H1 (cell line): ENCODE measurements around the gene SPIRE2. TPM values are rescaled to one million over a fixed set of nuclear protein-coding genes. Genes with fewer than 3 reads are reported as not detected.

Experiments used
- CTCF ChIA-PET: fragments of 300-600 bp; sonication (Branson Sonifier 250); formaldehyde crosslinking; loops from one replicate; lab custom pipeline; 2021; ENCODE audit not compliant: partially characterized antibody; lab: Charles Lee
- POLR2A ChIA-PET: fragments of 300-600 bp; sonication (Branson Sonifier 250); formaldehyde crosslinking; loops from one replicate; lab custom pipeline; 2021; ENCODE audit warnings: inconsistent platforms; ENCODE audit not compliant: partially characterized antibody; lab: Charles Lee
- DNase-seq, 2 experiments: peaks; one replicate each; pipeline versions ENCODE4 v3.0.0 to v3.0.0-alpha.2; 2010 to 2022; ENCODE audit warnings: low spot score in 2 of 2, low read depth in 1 of 2, mixed read lengths in 1 of 2
- FAIRE-seq: peaks from 2 replicates; lab custom pipeline; 2011; peaks lifted over from hg19 to GRCh38; lab: Jason Lieb, UNC
- H2AFZ ChIP-seq: 2 replicates; pipeline ENCODE4 v1.8.1; 2012; ENCODE audit warnings: low read length, inconsistent platforms
- H2AK5ac ChIP-seq: 2 replicates; pipeline ENCODE4 v1.6.1; 2013; ENCODE audit warnings: low read depth, low read length
- H2BK120ac ChIP-seq: replicated peaks from 2 replicates; pipeline ENCODE3; 2013; ENCODE audit warnings: low read depth, low read length, inconsistent platforms
- H2BK12ac ChIP-seq: 2 replicates; pipeline ENCODE4 v1.6.1; 2013; ENCODE audit warnings: low read depth, low read length
- H2BK15ac ChIP-seq: 2 replicates; pipeline ENCODE4 v1.6.1; 2013; ENCODE audit warnings: low read length
- H2BK20ac ChIP-seq: 2 replicates; pipeline ENCODE4 v1.6.1; 2013; ENCODE audit warnings: low read length
- H2BK5ac ChIP-seq: 2 replicates; pipeline ENCODE4 v1.6.1; 2013; ENCODE audit warnings: low read depth, low read length
- H3K14ac ChIP-seq: 2 replicates; pipeline ENCODE4 v1.6.1; 2013; ENCODE audit warnings: inconsistent platforms; ENCODE audit not compliant: insufficient read length
- H3K18ac ChIP-seq: 2 replicates; pipeline ENCODE4 v1.6.1; 2013; ENCODE audit warnings: low read length; ENCODE audit errors: extremely low read depth
- H3K23ac ChIP-seq: 2 replicates; pipeline ENCODE4 v1.6.1; 2013; ENCODE audit warnings: inconsistent platforms; ENCODE audit not compliant: insufficient read length
- H3K23me2 ChIP-seq: 2 replicates; pipeline ENCODE4 v1.6.1; 2013; ENCODE audit warnings: low read depth, low read length
- H3K27ac ChIP-seq: 2 replicates; pipeline ENCODE4 v1.6.1; 2011; ENCODE audit warnings: low read depth, low read length, inconsistent platforms
- H3K27me3 ChIP-seq, 4 experiments: replicated peaks in 1 of 4; 1 replicate in 1 of 4; 2 replicates in 3 of 4; pipeline versions ENCODE4 v1.6.1 to v1.8.1; 2011 to 2013; ENCODE audit warnings: low read length in 3 of 4, mild to moderate bottlenecking in 3 of 4, inconsistent platforms in 2 of 4, mixed read lengths in 2 of 4, moderate library complexity in 1 of 4; ENCODE audit not compliant: control insufficient read depth in 3 of 4, insufficient read depth in 3 of 4; ENCODE audit errors: extremely low read depth in 1 of 4
- H3K36me3 ChIP-seq, 4 experiments: 2 replicates each; pipeline versions ENCODE4 v1.6.1 to v1.8.1; 2011 to 2013; ENCODE audit warnings: mild to moderate bottlenecking in 4 of 4, low read length in 3 of 4, moderate library complexity in 2 of 4, control low read depth in 1 of 4, inconsistent platforms in 1 of 4; ENCODE audit not compliant: insufficient read depth in 4 of 4, control insufficient read depth in 2 of 4
- H3K4ac ChIP-seq: replicated peaks from 2 replicates; pipeline ENCODE3; 2013; ENCODE audit warnings: low read length, low read depth, mixed read lengths, inconsistent platforms; ENCODE audit not compliant: insufficient read length
- H3K4me1 ChIP-seq, 4 experiments: replicated peaks in 1 of 4; 1 replicate in 1 of 4; 2 replicates in 3 of 4; pipeline versions ENCODE4 v1.6.1 to v1.8.1; 2011 to 2013; ENCODE audit warnings: low read length in 3 of 4, inconsistent platforms in 2 of 4, mixed read lengths in 1 of 4; ENCODE audit not compliant: insufficient read depth in 4 of 4, control insufficient read depth in 3 of 4
- H3K4me2 ChIP-seq, 2 experiments: 2 replicates each; pipeline versions ENCODE4 v1.6.1 to v1.8.1; 2011 to 2013; ENCODE audit warnings: low read depth in 2 of 2, low read length in 2 of 2, control low read depth in 1 of 2, inconsistent platforms in 1 of 2, mild to moderate bottlenecking in 1 of 2; ENCODE audit not compliant: insufficient read depth in 1 of 2
- H3K4me3 ChIP-seq, 4 experiments: fragments of 200-600, 300-600 bp in 1 of 4; sonication (generic), shearing (Covaris generic), sonication (Bioruptor Twin) in 1 of 4; 2 replicates each; pipeline versions ENCODE4 v1.5.1 to v1.8.1; 2011 to 2016; ENCODE audit warnings: low read length in 4 of 4, low read depth in 3 of 4, control low read depth in 2 of 4, inconsistent platforms in 2 of 4, mild to moderate bottlenecking in 2 of 4, mixed read lengths in 1 of 4, moderate library complexity in 1 of 4; ENCODE audit not compliant: insufficient read depth in 2 of 4; ENCODE audit errors: extremely low read depth in 1 of 4
- H3K56ac ChIP-seq: replicated peaks from 2 replicates; pipeline ENCODE3; 2013; ENCODE audit warnings: low read depth, mild to moderate bottlenecking, mixed read lengths, low read length, inconsistent platforms; ENCODE audit not compliant: insufficient read length
- H3K79me1 ChIP-seq: 2 replicates; pipeline ENCODE4 v1.6.1; 2013; ENCODE audit warnings: low read depth, low read length, control low read depth
- H3K79me2 ChIP-seq, 2 experiments: 2 replicates each; pipeline versions ENCODE4 v1.6.1 to v1.8.1; 2012 to 2013; ENCODE audit warnings: low read length in 2 of 2, mild to moderate bottlenecking in 2 of 2, inconsistent platforms in 1 of 2; ENCODE audit not compliant: insufficient read depth in 2 of 2, control insufficient read depth in 1 of 2
- H3K9ac ChIP-seq, 4 experiments: replicated peaks in 1 of 4; 1 replicate in 1 of 4; 2 replicates in 3 of 4; pipeline versions ENCODE4 v1.6.1 to v1.8.1; 2011 to 2013; ENCODE audit warnings: low read depth in 3 of 4, low read length in 3 of 4, control low read depth in 2 of 4, mild to moderate bottlenecking in 2 of 4, moderate library complexity in 2 of 4, inconsistent platforms in 1 of 4; ENCODE audit errors: extremely low read depth in 1 of 4
- H3K9me3 ChIP-seq, 2 experiments: 2 replicates each; pipeline versions ENCODE4 v1.6.1 to v1.8.1; 2012 to 2013; ENCODE audit warnings: mild to moderate bottlenecking in 2 of 2, moderate library complexity in 2 of 2, control low read depth in 1 of 2, inconsistent platforms in 1 of 2, low read depth in 1 of 2, low read length in 1 of 2, mixed read lengths in 1 of 2; ENCODE audit not compliant: insufficient read depth in 2 of 2
- H4K20me1 ChIP-seq, 2 experiments: replicated peaks in 1 of 2; 2 replicates each; pipeline versions ENCODE3 to v1.8.1; 2011 to 2013; ENCODE audit warnings: inconsistent platforms in 2 of 2, low read length in 2 of 2, mild to moderate bottlenecking in 1 of 2; ENCODE audit not compliant: insufficient read depth in 2 of 2, control insufficient read depth in 1 of 2
- H4K5ac ChIP-seq: 2 replicates; pipeline ENCODE4 v1.6.1; 2013; ENCODE audit warnings: low read length, low read depth, mixed read lengths, inconsistent platforms; ENCODE audit not compliant: insufficient read length
- H4K8ac ChIP-seq: 2 replicates; pipeline ENCODE4 v1.8.0; 2013; ENCODE audit warnings: mild to moderate bottlenecking, moderate library complexity, low read length, inconsistent platforms; ENCODE audit not compliant: insufficient read depth; ENCODE audit errors: extremely low read depth
- H4K91ac ChIP-seq: replicated peaks from 2 replicates; pipeline ENCODE3; 2013; ENCODE audit warnings: low read length, mixed read lengths, inconsistent platforms; ENCODE audit not compliant: insufficient read length
- BACH1 ChIP-seq: IDR thresholded peaks from 2 replicates; pipeline ENCODE4 v1.6.1; 2012; ENCODE audit warnings: low read length, improper control_type of control experiment
- BCL11A ChIP-seq, 2 experiments: IDR thresholded peaks; one replicate each; pipeline ENCODE4 v1.6.1; 2011; ENCODE audit warnings: low read depth in 2 of 2, low read length in 2 of 2, mild to moderate bottlenecking in 2 of 2
- EZH2 ChIP-seq: fragments of 200-600 bp; sonication (generic); IDR thresholded peaks from 2 replicates; pipeline ENCODE4 v1.7.1; 2012; ENCODE audit warnings: low read depth, mild to moderate bottlenecking, moderate library complexity, low read length, inconsistent platforms; ENCODE audit not compliant: severe bottlenecking
- HDAC6 ChIP-seq: IDR thresholded peaks from one replicate; pipeline ENCODE4 v1.7.1; 2012; ENCODE audit warnings: low read depth, mild to moderate bottlenecking, inconsistent platforms, low read length, moderate library complexity
- KDM5A ChIP-seq: fragments of 200-600 bp; IDR thresholded peaks from 2 replicates; pipeline ENCODE4 v1.7.1; 2012; ENCODE audit warnings: mild to moderate bottlenecking, low read length, inconsistent platforms, mixed read lengths
- POU5F1 ChIP-seq: IDR thresholded peaks from 2 replicates; pipeline ENCODE4 v1.6.1; 2011; ENCODE audit warnings: low read depth, mild to moderate bottlenecking, low read length, moderate library complexity
- SIN3A ChIP-seq, 2 experiments: IDR thresholded peaks in 1 of 2; conservative IDR thresholded peaks in 1 of 2; 2 replicates each; pipeline ENCODE4 v1.6.1; 2011 to 2012; ENCODE audit warnings: low read length in 2 of 2, improper control_type of control experiment in 1 of 2, low read depth in 1 of 2, mild to moderate bottlenecking in 1 of 2
- SP1 ChIP-seq: IDR thresholded peaks from 2 replicates; pipeline ENCODE4 v1.6.1; 2011; ENCODE audit warnings: low read depth, low read length
- TBP ChIP-seq: IDR thresholded peaks from 2 replicates; pipeline ENCODE4 v1.6.1; 2011; ENCODE audit warnings: low read depth, low read length, improper control_type of control experiment
- WGBS, 2 experiments: shearing (Covaris generic) in 1 of 2; methylation state at CpG; one replicate each; pipeline versions ENCODE4 v1.1.6 to v1.1.7; 2013 to 2015; ENCODE audit warnings: low lambda C conversion rate in 2 of 2, mixed read lengths in 2 of 2, inconsistent platforms in 1 of 2, low coverage in 1 of 2, missing lambda C conversion rate in 1 of 2; ENCODE audit not compliant: insufficient replicate concordance in 2 of 2, insufficient coverage in 1 of 2, insufficient read length in 1 of 2; ENCODE audit errors: extremely low coverage in 1 of 2, missing lambda C conversion rate in 1 of 2; 5-methylcytosine and 5-hydroxymethylcytosine counted together
- polyA plus RNA-seq, 7 experiments: library from polyadenylated mRNA; depleted of rRNA in 3 of 7; stranded (reverse) in 5 of 7; unstranded in 2 of 7; fragments of >200 nt in 5 of 7; fragments of 200-250 nt in 2 of 7; gene quantifications; 1 replicate in 5 of 7; 2 replicates in 1 of 7; 4 replicates in 1 of 7; pipeline versions ENCODE4 v1.2.1 to v1.2.3, GENCODE V29; 2011 to 2013; ENCODE audit warnings: missing spikeins in 2 of 7, mixed read lengths in 2 of 7
- total RNA-seq: library from RNA; stranded (reverse); fragmentation: NEBNext Ultra II Directional; extraction: Animal tissue kit (Norgen Biotek cat#: 25700); gene quantifications from 2 replicates; pipeline ENCODE4 v1.2.1, GENCODE V29; 2021

Gene SPIRE2
- total and polyA plus RNA-seq, 2 of the 8 experiments (the other 6 are each of a cell fraction or from before 2014, with no cell fraction given): 7.4 to 15.4 TPM

GRCh38 chr16:89821438-89822187 is 6.7 kb upstream of the SPIRE2 start:
- H3K4me3 ChIP-seq: no peak overlapping the region
- H3K4me2 ChIP-seq: no peak overlapping the region
- FAIRE-seq (no peak), DNase-seq (no peak)
- no peak overlapping the region for H2AFZ ChIP-seq
- TF ChIP-seq SP1 (no peak), TBP (no peak), EZH2 (no peak), BACH1 (no peak), HDAC6 (no peak), KDM5A (no peak), SIN3A (conservative IDR thresholded peaks at IDR 0.05 in 1 of 2, IDR thresholded peaks at IDR 0.05 in 1 of 2; ENCODE audit: low read depth in 1 of 2, low read length in 2 of 2) (no peak), BCL11A (IDR thresholded peaks at IDR 0.05; ENCODE audit: low read depth in 2 of 2, low read length in 2 of 2) (no peak), POU5F1 (no peak)
- POLR2A ChIA-PET: interaction anchor here (0.8 kb wide), 1 partner anchor 112 kb away, joined by 3 read pairs; no protein-coding TSS in a partner anchor
- H2BK12ac ChIP-seq: no peak overlapping the region
- no peak overlapping the region for H3K56ac ChIP-seq
- no peak overlapping the region for H2BK120ac ChIP-seq
- H3K27ac ChIP-seq: no peak overlapping the region
- CTCF ChIA-PET: interaction anchor here (0.6 to 0.8 kb wide), 2 partner anchors 19 to 97 kb away, joined by 3 to 4 read pairs; partner anchors contain the start of gene MC1R
- H4K8ac ChIP-seq: no peak overlapping the region
- H4K5ac ChIP-seq: no peak overlapping the region
- no peaks in the 10 kb centered on the region; a peak in 1 of 7 replicates for H3K27me3 ChIP-seq
- H4K20me1 ChIP-seq: peaks cover 2 to 4% of the 10 kb centered on the region in 2 experiments
- no peak overlapping the region for H3K14ac ChIP-seq
- 0 out of 2 replicates have a peak, but pooled peaks cover 3% of the 10 kb centered on the region for H3K79me1 ChIP-seq
- H4K91ac ChIP-seq: no peak overlapping the region
- H2BK15ac ChIP-seq: no peak overlapping the region
- peaks cover 0 to 11% (median 3%) of the 10 kb centered on the region in 4 experiments; a peak in 5 of 7 replicates for H3K4me1 ChIP-seq
- no peak overlapping the region for H3K9ac ChIP-seq
- H2BK5ac ChIP-seq: no peak overlapping the region
- no peak overlapping the region for H2BK20ac ChIP-seq
- no peaks in the 10 kb centered on the region for H3K36me3 ChIP-seq
- WGBS, 2 experiments: 93% methylated on average over 17 of the region's 23 CpGs; no CpG with 5 or more reads in 1 of the 2 experiments
- no peak overlapping the region for H3K18ac ChIP-seq
- H3K79me2 ChIP-seq: 0 out of 4 replicates have a peak, but pooled peaks cover 0 to 3% of the 10 kb centered on the region in 2 experiments
- no peaks in the 10 kb centered on the region; a peak in 1 of 4 replicates for H3K9me3 ChIP-seq
- no peak overlapping the region for H3K23ac ChIP-seq
- peak overlapping the region; percentile 69 for H3K4ac ChIP-seq
- H3K23me2 ChIP-seq: 0 out of 2 replicates have a peak, but pooled peaks cover 2% of the 10 kb centered on the region
- H2AK5ac ChIP-seq: no peak overlapping the region
